Ishikawa (cell line): ENCODE results near the gene LHFPL2.

Experiments used
- CREB1 ChIP-seq: IDR thresholded peaks from 2 replicates; pipeline ENCODE4 v1.6.1; 2012; ENCODE audit warnings: low read depth
- EGR1 ChIP-seq: IDR thresholded peaks from 2 replicates; pipeline ENCODE4 v1.6.1; 2012

GRCh38 chr5:78449103-78449502 lies 199.5 kb downstream of the LHFPL2 start:
- no peak for TF ChIP-seq EGR1
- no peak for TF ChIP-seq CREB1
